ENCODE results near the gene ARL5B.

Gene ARL5B

GRCh38 chr10:18703521-18703920 is 44.3 kb downstream of the ARL5B start:
- DNase-seq (ENCODE audit: low read depth in 2 of 2): no peak

- DNase-seq (ENCODE audit: low read depth in 2 of 2): no peak
Measured at GRCh38 chr10:18710201-18710653, 51.0 kb downstream of the ARL5B start.

GRCh38 chr10:18713077-18713476 is 53.8 kb downstream of the ARL5B start:
- DNase-seq (ENCODE audit: low read depth in 2 of 2): no peak

GRCh38 chr10:18718991-18719390 is 59.8 kb downstream of the ARL5B start:
- no peak for DNase-seq (ENCODE audit: low read depth in 2 of 2)

GRCh38 chr10:18719811-18720210 is 60.6 kb downstream of the ARL5B start:
- DNase-seq (ENCODE audit: low read depth in 2 of 2): no peak

- no peak for DNase-seq (ENCODE audit: low read depth in 2 of 2)
Measured at GRCh38 chr10:18721067-18721466, 61.8 kb downstream of the ARL5B start.

GRCh38 chr10:18723801-18724200 is 64.6 kb downstream of the ARL5B start:
- DNase-seq (ENCODE audit: low read depth in 2 of 2): no peak
